OCI-LY3 (cell line): Measurements from ENCODE around the gene FBXO22.

ENCODE experiments used
- CTCF ChIP-seq: fragments of 200-600, 300-600 bp; sonication (generic); IDR thresholded peaks from 2 replicates; pipeline ENCODE4 v1.5.1; 2014; ENCODE audit warnings: antibody characterized with exemption, low read length, low read depth
- EZH2phosphoT487 ChIP-seq: fragments of 200-600 bp; shearing (Covaris generic); IDR thresholded peaks from 2 replicates; pipeline ENCODE4 v1.6.1; 2018; ENCODE audit warnings: antibody characterized with exemption, mixed run types, low read depth

- TF ChIP-seq CTCF: no peak
- no peak for TF ChIP-seq EZH2phosphoT487
These were observed 26.3 kb downstream of the FBXO22 start for GRCh38 chr15:75929799-75930565.
